ENCODE measurements around the gene NCOA4.
A peak's percentile ranks its signal among the peaks of the same experiment; 100 is the strongest.

Gene NCOA4

GRCh38 chr10:46022978-46023702 lies 7.3 kb downstream of the NCOA4 start (continued):
- TF ChIP-seq ZNF548 (tag by site-specific recombination; IDR thresholded peaks at IDR 0.05) (no peak), SCRT1 (tag by site-specific recombination; IDR thresholded peaks at IDR 0.05; ENCODE audit: borderline replicate concordance) (0 out of 2 replicates have a peak, but pooled peaks have one; percentile 8), EGR2 (tag by site-specific recombination; IDR thresholded peaks at IDR 0.05; ENCODE audit: low read depth) (peak; percentile 80), ZNF610 (tag by site-specific recombination; IDR thresholded peaks at IDR 0.05; ENCODE audit: borderline replicate concordance) (peak; percentile 32; the same call in 1 of the 2 replicates), ZNF596 (tag by site-specific recombination; IDR thresholded peaks at IDR 0.05) (no peak), ZNF280D (tag by site-specific recombination; IDR thresholded peaks at IDR 0.05) (no peak), INSM2 (tag by site-specific recombination; IDR thresholded peaks at IDR 0.05) (peak; percentile 25; the same call in 1 of the 2 replicates), ZNF785 (tag by site-specific recombination; IDR thresholded peaks at IDR 0.05) (no peak), ZBTB26 (tag by site-specific recombination; optimal IDR thresholded peaks at IDR 0.05) (peak; percentile 56), ZNF221 (tag by site-specific recombination; IDR thresholded peaks at IDR 0.05; ENCODE audit: borderline replicate concordance) (no peak), ZNF350 (tag by site-specific recombination; IDR thresholded peaks at IDR 0.05) (no peak), KLF9 (tag by site-specific recombination; IDR thresholded peaks at IDR 0.05; ENCODE audit: low read depth) (peak; percentile 72), OVOL3 (tag by site-specific recombination; IDR thresholded peaks at IDR 0.05) (no peak), ZNF501 (tag by site-specific recombination; IDR thresholded peaks at IDR 0.05) (peak; percentile 50; the same call in 1 of the 2 replicates), ZNF488 (tag by site-specific recombination; IDR thresholded peaks at IDR 0.05) (no peak), ZNF404 (tag by site-specific recombination; IDR thresholded peaks at IDR 0.05) (no peak), BCL11B (tag by site-specific recombination; IDR thresholded peaks at IDR 0.05; ENCODE audit: low read depth) (peak; percentile 54; the same call in 1 of the 2 replicates), PATZ1 (tag by site-specific recombination; IDR thresholded peaks at IDR 0.05) (peak; percentile 95), ZNF292 (tag by site-specific recombination; IDR thresholded peaks at IDR 0.05; ENCODE audit: borderline replicate concordance, low read depth) (no peak), ZFHX2 (tag by site-specific recombination; conservative IDR thresholded peaks at IDR 0.05) (peak; percentile 86), ZNF658 (tag by site-specific recombination; IDR thresholded peaks at IDR 0.05) (no peak), ZNF335 (tag by site-specific recombination; conservative IDR thresholded peaks at IDR 0.05) (peak; percentile 98), ZNF423 (tag by site-specific recombination; IDR thresholded peaks at IDR 0.05) (peak; percentile 98), ZNF626 (tag by site-specific recombination; IDR thresholded peaks at IDR 0.05) (no peak), ZNF157 (tag by site-specific recombination; IDR thresholded peaks at IDR 0.05) (no peak), ZNF629 (tag by site-specific recombination; IDR thresholded peaks at IDR 0.05) (peak; percentile 54), ZBTB8A (tag by site-specific recombination; IDR thresholded peaks at IDR 0.05) (peak; percentile 62)
- TF ChIP-seq, protein P1, sequence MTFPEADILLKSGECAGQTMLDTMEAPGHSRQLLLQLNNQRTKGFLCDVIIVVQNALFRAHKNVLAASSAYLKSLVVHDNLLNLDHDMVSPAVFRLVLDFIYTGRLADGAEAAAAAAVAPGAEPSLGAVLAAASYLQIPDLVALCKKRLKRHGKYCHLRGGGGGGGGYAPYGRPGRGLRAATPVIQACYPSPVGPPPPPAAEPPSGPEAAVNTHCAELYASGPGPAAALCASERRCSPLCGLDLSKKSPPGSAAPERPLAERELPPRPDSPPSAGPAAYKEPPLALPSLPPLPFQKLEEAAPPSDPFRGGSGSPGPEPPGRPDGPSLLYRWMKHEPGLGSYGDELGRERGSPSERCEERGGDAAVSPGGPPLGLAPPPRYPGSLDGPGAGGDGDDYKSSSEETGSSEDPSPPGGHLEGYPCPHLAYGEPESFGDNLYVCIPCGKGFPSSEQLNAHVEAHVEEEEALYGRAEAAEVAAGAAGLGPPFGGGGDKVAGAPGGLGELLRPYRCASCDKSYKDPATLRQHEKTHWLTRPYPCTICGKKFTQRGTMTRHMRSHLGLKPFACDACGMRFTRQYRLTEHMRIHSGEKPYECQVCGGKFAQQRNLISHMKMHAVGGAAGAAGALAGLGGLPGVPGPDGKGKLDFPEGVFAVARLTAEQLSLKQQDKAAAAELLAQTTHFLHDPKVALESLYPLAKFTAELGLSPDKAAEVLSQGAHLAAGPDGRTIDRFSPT (tag by site-specific recombination; IDR thresholded peaks at IDR 0.05): peak; percentile 92; the same call in 1 of the 2 replicates
